Limb (tissue), 2 donors: ENCODE measurements around the gene PDLIM5.

Source experiments
- DNase-seq, 2 donors: peaks; one replicate each; pipeline ENCODE4 v3.0.0-alpha.2; 2016; ENCODE audit errors: extremely low spot score in 2 of 2

Gene PDLIM5

GRCh38 chr4:94426783-94427182, 25.0 kb upstream of the PDLIM5 start:
- DNase-seq, result no peak

GRCh38 chr4:94428884-94429283, 22.9 kb upstream of the PDLIM5 start:
- no peak for DNase-seq

- no peak for DNase-seq
Measured at GRCh38 chr4:94430406-94430805, 21.3 kb upstream of the PDLIM5 start.

GRCh38 chr4:94431388-94431787, 20.4 kb upstream of the PDLIM5 start:
- DNase-seq, result no peak

- no peak for DNase-seq
Measured at GRCh38 chr4:94434505-94434904, 17.2 kb upstream of the PDLIM5 start.

- no peak for DNase-seq
Measured at GRCh38 chr4:94435874-94436273, 15.9 kb upstream of the PDLIM5 start.

- no peak for DNase-seq
Measured at GRCh38 chr4:94436512-94436911, 15.2 kb upstream of the PDLIM5 start.

- no peak for DNase-seq
Measured at GRCh38 chr4:94439606-94440005, 12.1 kb upstream of the PDLIM5 start.

- no peak for DNase-seq
Measured at GRCh38 chr4:94441838-94442237, 9.9 kb upstream of the PDLIM5 start.

GRCh38 chr4:94442251-94442650, 9.5 kb upstream of the PDLIM5 start:
- no peak for DNase-seq

GRCh38 chr4:94446386-94446785, 5.4 kb upstream of the PDLIM5 start:
- no peak for DNase-seq

- no peak for DNase-seq
Measured at GRCh38 chr4:94447754-94448411, 3.9 kb upstream of the PDLIM5 start.

- DNase-seq, result no peak
Measured at GRCh38 chr4:94448815-94449375, 2.8 kb upstream of the PDLIM5 start.

GRCh38 chr4:94451051-94451694, 569 bp upstream of the PDLIM5 start:
- no peak for DNase-seq

- peak; percentile 45 to 62 for DNase-seq
Measured at GRCh38 chr4:94452476-94453371, 982 bp downstream of the PDLIM5 start.

- no peak for DNase-seq
Measured at GRCh38 chr4:94453391-94453963, 1.7 kb downstream of the PDLIM5 start.

- DNase-seq, result no peak
Measured at GRCh38 chr4:94454405-94454804, 2.7 kb downstream of the PDLIM5 start.

- no peak for DNase-seq
Measured at GRCh38 chr4:94455081-94455480, 3.3 kb downstream of the PDLIM5 start.

- no peak for DNase-seq
Measured at GRCh38 chr4:94457692-94458106, 6.0 kb downstream of the PDLIM5 start.

GRCh38 chr4:94458682-94459081, 6.9 kb downstream of the PDLIM5 start:
- no peak for DNase-seq

- peak in 1 of 2 donors; percentile 45 for DNase-seq
Measured at GRCh38 chr4:94459462-94460161, 7.9 kb downstream of the PDLIM5 start.
